ENCODE measurements around the gene C12orf57. TPM values are rescaled to one million over a fixed set of nuclear protein-coding genes. Genes with fewer than 3 reads are reported as not detected.

C12orf57 gene
- total and polyA plus RNA-seq, 2 of the 8 experiments (the other 6 are each of a cell fraction or from before 2014, with no cell fraction given) = 174 to 993 TPM

DNA sequence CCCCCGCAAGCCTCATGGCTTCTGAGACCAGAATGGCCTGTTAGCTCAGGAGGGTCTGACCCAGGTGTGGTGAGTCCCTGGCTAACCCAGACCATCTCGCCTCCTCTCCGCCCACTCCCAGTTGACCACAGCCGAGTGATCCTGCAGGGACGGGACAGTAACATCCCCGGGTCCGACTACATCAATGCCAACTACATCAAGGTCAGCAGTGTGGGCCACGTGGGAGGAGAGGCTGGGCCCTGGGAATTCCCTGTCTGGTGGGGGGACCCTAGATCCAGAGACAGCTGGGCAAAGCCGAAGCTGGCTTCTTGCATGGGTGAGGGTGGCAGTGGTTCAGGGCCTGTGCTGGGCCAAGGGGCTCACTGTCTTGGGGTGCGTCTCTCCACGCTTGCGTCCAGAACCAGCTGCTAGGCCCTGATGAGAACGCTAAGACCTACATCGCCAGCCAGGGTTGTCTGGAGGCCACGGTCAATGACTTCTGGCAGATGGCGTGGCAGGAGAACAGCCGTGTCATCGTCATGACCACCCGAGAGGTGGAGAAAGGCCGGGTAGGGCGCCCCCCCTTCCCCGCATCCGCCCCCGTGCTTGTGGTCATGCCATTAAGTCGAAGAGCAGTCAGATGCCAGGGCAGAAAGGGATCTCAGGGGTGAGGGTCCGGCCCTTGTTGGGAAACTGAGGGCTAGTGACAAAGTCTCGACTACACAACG, 12.4 kb downstream of the C12orf57 start:
- TF ChIP-seq SUZ12 (IDR thresholded peaks at IDR 0.05; ENCODE audit: low read length) = no peak
- no peak for TF ChIP-seq KDM1A (IDR thresholded peaks at IDR 0.05; ENCODE audit: borderline replicate concordance, low read length)
- TF ChIP-seq POLR2AphosphoS5 (IDR thresholded peaks at IDR 0.05; ENCODE audit: low read depth, low read length) = no peak
- TF ChIP-seq YY1 (IDR thresholded peaks at IDR 0.05; ENCODE audit: low read depth, low read length) = no peak
- Histone ChIP-seq H3K4me2 (ENCODE audit: insufficient read depth in 1 of 2, low read depth in 2 of 2, low read length in 2 of 2) (no peak overlapping the region), H4K91ac (replicated peaks; ENCODE audit: insufficient read length, low read length) (no peak overlapping the region), H3K79me2 (ENCODE audit: control insufficient read depth in 1 of 2, insufficient read depth in 2 of 2, low read length in 2 of 2) (no peaks in the 10 kb centered on the region), H2BK120ac (replicated peaks; ENCODE audit: low read depth, low read length) (no peak overlapping the region), H4K8ac (ENCODE audit: extremely low read depth, insufficient read depth, low read length) (no peak overlapping the region), H2AFZ (ENCODE audit: low read length) (no peak overlapping the region), H3K18ac (ENCODE audit: extremely low read depth, low read length) (no peak overlapping the region), H4K20me1 (replicated peaks in 1 of 2; ENCODE audit: control insufficient read depth in 1 of 2, insufficient read depth in 2 of 2, low read length in 2 of 2) (no peaks in the 10 kb centered on the region), H2BK20ac (ENCODE audit: low read length) (peak overlapping the region; percentile 32; the same call in 1 of the 2 replicates), H3K9me3 (ENCODE audit: insufficient read depth in 2 of 2, low read depth in 1 of 2, low read length in 1 of 2) (no peaks in the 10 kb centered on the region), H3K4ac (replicated peaks; ENCODE audit: insufficient read length, low read depth, low read length) (no peak overlapping the region), H3K36me3 (ENCODE audit: control insufficient read depth in 2 of 4, insufficient read depth in 4 of 4, low read length in 3 of 4) (no peaks in the 10 kb centered on the region), H3K27ac (ENCODE audit: low read depth, low read length) (no peak overlapping the region), H3K23ac (ENCODE audit: insufficient read length) (no peak overlapping the region), H3K56ac (replicated peaks; ENCODE audit: insufficient read length, low read depth, low read length) (no peak overlapping the region), H4K5ac (ENCODE audit: insufficient read length, low read depth, low read length) (no peak overlapping the region), H3K9ac (replicated peaks in 1 of 4; ENCODE audit: extremely low read depth in 1 of 4, low read depth in 3 of 4, low read length in 3 of 4) (no peak overlapping the region), H3K4me3 (ENCODE audit: extremely low read depth in 1 of 4, insufficient read depth in 2 of 4, low read depth in 3 of 4, low read length in 4 of 4) (no peak overlapping the region), H3K23me2 (ENCODE audit: low read depth, low read length) (no peaks in the 10 kb centered on the region), H3K27me3 (replicated peaks in 1 of 4; ENCODE audit: control insufficient read depth in 3 of 4, extremely low read depth in 1 of 4, insufficient read depth in 3 of 4, low read length in 3 of 4) (no peaks in the 10 kb centered on the region), H2BK15ac (ENCODE audit: low read length) (no peak overlapping the region), H3K14ac (ENCODE audit: insufficient read length) (no peak overlapping the region), H2BK5ac (ENCODE audit: low read depth, low read length) (no peak overlapping the region), H3K4me1 (replicated peaks in 1 of 4; ENCODE audit: control insufficient read depth in 3 of 4, insufficient read depth in 4 of 4, low read length in 3 of 4) (peaks cover under 1 to 23% (median 13%) of the 10 kb centered on the region in 4 experiments), H3K79me1 (ENCODE audit: low read depth, low read length) (no peaks in the 10 kb centered on the region), H2BK12ac (ENCODE audit: low read depth, low read length) (no peak overlapping the region), H2AK5ac (ENCODE audit: low read depth, low read length) (no peak overlapping the region)
- 85% methylated on average over 24 of the region's 28 CpGs; no CpG with 5 or more reads in 1 of the 2 experiments for WGBS, 2 experiments (ENCODE audit: extremely low coverage in 1 of 2, insufficient coverage in 1 of 2, insufficient read length in 1 of 2, insufficient replicate concordance in 2 of 2, low coverage in 1 of 2, low lambda C conversion rate in 2 of 2, missing lambda C conversion rate in 1 of 2)
- FAIRE-seq (no peak), DNase-seq (ENCODE audit: low read depth in 1 of 2, low spot score in 2 of 2) (no peak)
- ChIA-PET CTCF (ENCODE audit: partially characterized antibody) (interaction anchor here (0.5 to 12.2 kb wide), 5 partner anchors 10 to 188 kb away, joined by 3 to 277 read pairs (median 4); partner anchors contain the start of genes C12orf57 and RNU7-1), POLR2A (ENCODE audit: partially characterized antibody) (interaction anchor here (0.6 to 44.0 kb wide), 3 partner anchors 11 to 80 kb away, joined by 3 to 1596 read pairs (median 1596); partner anchors contain the start of genes ATN1, C12orf57, EMG1 and PHB2)

Measured in H1 (cell line).